PC-3 (cell line): ENCODE measurements around the gene AQP9. TPM values are rescaled to one million over a fixed set of nuclear protein-coding genes. Genes with fewer than 3 reads are reported as not detected.

Experiments used
- ATAC-seq: fragments of 200-7000 bp; cut with Tn5 transposase; 2 replicates; pipeline ENCODE4 v1.9.1; 2020; ENCODE audit warnings: mild to moderate bottlenecking, moderate library complexity
- BruUV-seq: library from RNA; stranded (reverse); fragments of 400-500 nt; replicated peaks from 2 replicates; lab custom pipeline; 2021; lab: Mats Ljungman, UMichigan
- CTCF ChIA-PET: fragments of 300-600 bp; sonication (Branson Sonifier 250); formaldehyde crosslinking; loops from one replicate; lab custom pipeline; 2022; ENCODE audit warnings: antibody characterized with exemption; lab: Charles Lee
- POLR2A ChIA-PET: fragments of 300-600 bp; sonication (Branson Sonifier 250); formaldehyde crosslinking; loops from one replicate; lab custom pipeline; 2022; ENCODE audit warnings: antibody characterized with exemption; ENCODE audit not compliant: unreplicated experiment; lab: Charles Lee
- DNase-seq: peaks from one replicate; pipeline ENCODE4 v3.0.0-alpha.2; 2015
- H2AFZ ChIP-seq: fragments of 300-600 bp; sonication (generic); 2 replicates; pipeline ENCODE4 v1.6.0; 2016; ENCODE audit warnings: antibody characterized with exemption, low read length
- H3F3A ChIP-seq: fragments of 300-600 bp; sonication (generic); one replicate; pipeline ENCODE4 v1.6.0; 2017; ENCODE audit warnings: antibody characterized with exemption, low read length, control low read depth, mild to moderate bottlenecking; ENCODE audit not compliant: unreplicated experiment
- H3K27ac ChIP-seq: fragments of 300-600 bp; sonication (generic); 2 replicates; pipeline ENCODE4 v1.5.1; 2016; ENCODE audit warnings: mild to moderate bottlenecking, low read length
- H3K27me3 ChIP-seq: fragments of 300-600 bp; sonication (generic); 2 replicates; pipeline ENCODE4 v1.6.1; 2016; ENCODE audit warnings: low read length, mixed read lengths
- H3K36me3 ChIP-seq: fragments of 300-600 bp; sonication (generic); 2 replicates; pipeline ENCODE4 v1.6.1; 2016; ENCODE audit warnings: low read depth, mixed run types, low read length, mixed read lengths
- H3K4me1 ChIP-seq: fragments of 300-600 bp; sonication (generic); 2 replicates; pipeline ENCODE4 v1.5.1; 2016; ENCODE audit warnings: low read length; ENCODE audit not compliant: insufficient read depth
- H3K4me2 ChIP-seq: fragments of 300-600 bp; sonication (generic); 2 replicates; pipeline ENCODE4 v1.6.0; 2016; ENCODE audit warnings: low read length
- H3K4me3 ChIP-seq: fragments of 300-600 bp; sonication (generic); 2 replicates; pipeline ENCODE4 v1.5.1; 2016; ENCODE audit warnings: mild to moderate bottlenecking, low read length, mixed read lengths
- H3K79me2 ChIP-seq: fragments of 300-600 bp; sonication (generic); 2 replicates; pipeline ENCODE4 v1.6.1; 2017; ENCODE audit warnings: low read length, mixed read lengths
- H3K9ac ChIP-seq: fragments of 300-600 bp; sonication (generic); 2 replicates; pipeline ENCODE4 v1.6.0; 2016; ENCODE audit warnings: mild to moderate bottlenecking, low read length
- H3K9me2 ChIP-seq: fragments of 300-600 bp; sonication (generic); replicated peaks from 2 replicates; pipeline ENCODE4 v1.6.1; 2016; ENCODE audit warnings: mixed run types, low read length, mixed read lengths
- H3K9me3 ChIP-seq: fragments of 300-600 bp; sonication (generic); 2 replicates; pipeline ENCODE4 v1.6.1; 2016; ENCODE audit warnings: low read length, mixed read lengths
- H4K20me1 ChIP-seq: fragments of 300-600 bp; sonication (generic); 2 replicates; pipeline ENCODE4 v1.6.1; 2016; ENCODE audit warnings: low read length, mixed read lengths
- CTCF ChIP-seq: fragments of 300-600 bp; sonication (generic); conservative IDR thresholded peaks from 2 replicates; pipeline ENCODE4 v1.5.1; 2017; ENCODE audit warnings: antibody characterized with exemption, low read depth, mild to moderate bottlenecking, low read length
- EZH2 ChIP-seq: fragments of 300-600 bp; sonication (generic); IDR thresholded peaks from one replicate; pipeline ENCODE4 v1.6.1; 2017; ENCODE audit warnings: antibody characterized with exemption, mild to moderate bottlenecking, low read length; ENCODE audit not compliant: unreplicated experiment
- EZH2phosphoT487 ChIP-seq: fragments of 300-600 bp; sonication (generic); IDR thresholded peaks from 2 replicates; pipeline ENCODE4 v1.6.1; 2018; ENCODE audit warnings: mild to moderate bottlenecking, antibody characterized with exemption, low read length, borderline replicate concordance
- intact Hi-C: fragments of 100-400 bp; cut with micrococcal nuclease; formaldehyde crosslinking; loops from 2 replicates; pipeline ENCODE4 v1.9.0; 2023
- total RNA-seq: library from RNA; depleted of rRNA; stranded (reverse); fragments of >200 nt; gene quantifications from 2 replicates; pipeline ENCODE4 v1.2.3, GENCODE V29; 2014

Gene AQP9
- total RNA-seq, 1 experiment from 2014 or later: not detected

- CTCF ChIA-PET: no interaction called here
- H3K4me2 ChIP-seq: no peak overlapping the region
- DNase-seq: no peak
- no peak for ATAC-seq
- H3K4me1 ChIP-seq: peaks cover 18% of the 10 kb centered on the region
- no peaks in the 10 kb centered on the region for H3K9me3 ChIP-seq
- no peaks in the 10 kb centered on the region for H3F3A ChIP-seq
- H3K27ac ChIP-seq: peak overlapping the region; percentile 92
- no peaks in the 10 kb centered on the region for H3K79me2 ChIP-seq
- H3K4me3 ChIP-seq: no peak overlapping the region
- no peaks in the 10 kb centered on the region for H3K36me3 ChIP-seq
- no TSS peak for BruUV-seq
- TF ChIP-seq EZH2 (no peak), CTCF (no peak), EZH2phosphoT487 (no peak)
- peak overlapping the region; percentile 61; the same call in 1 of the 2 replicates for H3K9ac ChIP-seq
- H3K27me3 ChIP-seq: no peaks in the 10 kb centered on the region
- POLR2A ChIA-PET: no interaction called here
- no peaks in the 10 kb centered on the region for H3K9me2 ChIP-seq
- H2AFZ ChIP-seq: no peak overlapping the region
- intact Hi-C loops: no loop called here
- H4K20me1 ChIP-seq: no peaks in the 10 kb centered on the region
Observed at GRCh38 chr15:58178668-58179067, 40.5 kb downstream of the AQP9 start.

- 0 out of 2 replicates have a peak overlapping the region, but pooled peaks have one; percentile 37 for H2AFZ ChIP-seq
- no peaks in the 10 kb centered on the region for H3K36me3 ChIP-seq
- intact Hi-C loops: no loop called here
- no peaks in the 10 kb centered on the region for H3K27me3 ChIP-seq
- H3K9me2 ChIP-seq: no peaks in the 10 kb centered on the region
- no peaks in the 10 kb centered on the region for H3F3A ChIP-seq
- peaks cover 18% of the 10 kb centered on the region for H3K4me1 ChIP-seq
- DNase-seq (peak; percentile 54), ATAC-seq (peak; percentile 27)
- no peaks in the 10 kb centered on the region for H4K20me1 ChIP-seq
- ChIA-PET CTCF (no interaction called here), POLR2A (no interaction called here)
- H3K9ac ChIP-seq: peak overlapping the region; percentile 61
- H3K4me3 ChIP-seq: no peak overlapping the region
- H3K9me3 ChIP-seq: no peaks in the 10 kb centered on the region
- H3K79me2 ChIP-seq: no peaks in the 10 kb centered on the region
- H3K4me2 ChIP-seq: peak overlapping the region; percentile 71
- no peak for TF ChIP-seq EZH2
- no peak for TF ChIP-seq EZH2phosphoT487
- TF ChIP-seq CTCF: no peak
- H3K27ac ChIP-seq: peak overlapping the region; percentile 92
- no TSS peak for BruUV-seq
Observed at GRCh38 chr15:58179206-58179605, 41.0 kb downstream of the AQP9 start.

GRCh38 chr15:58179741-58180381 lies 41.7 kb downstream of the AQP9 start:
- ChIA-PET CTCF (interaction anchor here (0.5 kb wide), 1 partner anchor 429 kb away, joined by 9 read pairs; no protein-coding TSS in a partner anchor), POLR2A (interaction anchor here (0.6 kb wide), 1 partner anchor 91 kb away, joined by 4 read pairs; no protein-coding TSS in a partner anchor)
- no peaks in the 10 kb centered on the region for H3K36me3 ChIP-seq
- H3K4me2 ChIP-seq: peak overlapping the region; percentile 71
- H3K27ac ChIP-seq: peak overlapping the region; percentile 92
- H3K79me2 ChIP-seq: no peaks in the 10 kb centered on the region
- H3K27me3 ChIP-seq: no peaks in the 10 kb centered on the region
- H3K9ac ChIP-seq: peak overlapping the region; percentile 61
- no peaks in the 10 kb centered on the region for H4K20me1 ChIP-seq
- peaks cover 18% of the 10 kb centered on the region for H3K4me1 ChIP-seq
- H3K4me3 ChIP-seq: no peak overlapping the region
- H3F3A ChIP-seq: no peaks in the 10 kb centered on the region
- ATAC-seq: peak; percentile 57
- no peaks in the 10 kb centered on the region for H3K9me2 ChIP-seq
- TF ChIP-seq CTCF (no peak), EZH2phosphoT487 (no peak), EZH2 (no peak)
- H3K9me3 ChIP-seq: no peaks in the 10 kb centered on the region
- H2AFZ ChIP-seq: peak overlapping the region; percentile 77
- no TSS peak for BruUV-seq
- intact Hi-C loops: loop anchor here (10.0 kb wide), 2 partner anchors 215 to 315 kb away; no protein-coding TSS in a partner anchor
- DNase-seq: peak; percentile 56
